Endodermal cell (in vitro differentiated cells): Measurements from ENCODE around the gene WWC2. TPM values are rescaled to one million over a fixed set of nuclear protein-coding genes. Genes with fewer than 3 reads are reported as not detected.
A peak's percentile ranks its signal among the peaks of the same experiment; 100 is the strongest.

Source experiments
- DNase-seq: peaks from one replicate; pipeline ENCODE4 v3.0.0-alpha.2; 2017
- H3K27ac ChIP-seq: 2 replicates; pipeline ENCODE4 v1.5.1; 2013; ENCODE audit warnings: mild to moderate bottlenecking, low read depth, low read length, moderate library complexity
- H3K27me3 ChIP-seq: 2 replicates; pipeline ENCODE4 v1.6.1; 2013; ENCODE audit warnings: mild to moderate bottlenecking, low read length, moderate library complexity; ENCODE audit not compliant: insufficient read depth, control insufficient read depth, poor library complexity, severe bottlenecking
- H3K36me3 ChIP-seq: 2 replicates; pipeline ENCODE4 v1.7.0; 2013; ENCODE audit warnings: mild to moderate bottlenecking, low read length, moderate library complexity; ENCODE audit not compliant: control insufficient read depth, insufficient read depth
- H3K4me1 ChIP-seq: one replicate; pipeline ENCODE4 v1.7.0; 2013; ENCODE audit warnings: low read length; ENCODE audit not compliant: control insufficient read depth, insufficient read depth
- H3K4me3 ChIP-seq: 2 replicates; pipeline ENCODE4 v1.5.1; 2013; ENCODE audit warnings: mild to moderate bottlenecking, low read length, moderate library complexity
- H3K9ac ChIP-seq: 2 replicates; pipeline ENCODE4 v1.6.1; 2013; ENCODE audit warnings: mild to moderate bottlenecking, low read length, moderate library complexity; ENCODE audit not compliant: poor library complexity, severe bottlenecking; ENCODE audit errors: extremely low read depth
- H3K9me3 ChIP-seq: 2 replicates; pipeline ENCODE4 v1.6.1; 2013; ENCODE audit warnings: mild to moderate bottlenecking, low read length, moderate library complexity; ENCODE audit not compliant: control insufficient read depth
- H3K27ac Mint-ChIP-seq: 2 replicates; pipeline ENCODE4 v1.8.0; 2020; ENCODE audit warnings: mixed read lengths
- H3K27me3 Mint-ChIP-seq: 2 replicates; pipeline ENCODE4 v1.8.0; 2021; ENCODE audit warnings: mild to moderate bottlenecking, mixed read lengths; ENCODE audit not compliant: insufficient read depth
- H3K36me3 Mint-ChIP-seq: 2 replicates; pipeline ENCODE4 v1.8.0; 2020; ENCODE audit warnings: low read depth, mixed read lengths
- H3K4me1 Mint-ChIP-seq: 2 replicates; pipeline ENCODE4 v1.8.0; 2020; ENCODE audit warnings: mixed read lengths
- H3K4me3 Mint-ChIP-seq: 2 replicates; pipeline ENCODE4 v1.8.0; 2020; ENCODE audit warnings: mild to moderate bottlenecking, moderate library complexity, mixed read lengths
- H3K9me3 Mint-ChIP-seq: 2 replicates; pipeline ENCODE4 v1.8.0; 2020; ENCODE audit warnings: mild to moderate bottlenecking, mixed read lengths
- CTCF ChIP-seq: fragments of 200-600 bp; sonication (generic); conservative IDR thresholded peaks from 2 replicates; pipeline ENCODE4 v1.5.0; 2021; ENCODE audit warnings: antibody characterized with exemption, mild to moderate bottlenecking
- WGBS, 2 experiments: methylation state at CpG; one replicate each; pipeline versions ENCODE4 v1.1.5 to v1.1.7; 2013; ENCODE audit warnings: missing lambda C conversion rate in 2 of 2, mixed read lengths in 1 of 2; ENCODE audit not compliant: insufficient coverage in 1 of 2, insufficient read length in 1 of 2; 5-methylcytosine and 5-hydroxymethylcytosine counted together
- total RNA-seq, 2 donors: library from RNA; stranded (reverse); fragmentation: NEBNext Ultra II Directional in 1 of 2; extraction: Animal tissue kit (Norgen Biotek cat#: 25700) in 1 of 2; gene quantifications; 2 replicates in 1 of 2; 3 replicates in 1 of 2; pipeline ENCODE4 v1.2.1, GENCODE V29; 2021

Gene WWC2
- total RNA-seq, 2 donors from 2014 or later: 98.2 to 108 TPM

DNA sequence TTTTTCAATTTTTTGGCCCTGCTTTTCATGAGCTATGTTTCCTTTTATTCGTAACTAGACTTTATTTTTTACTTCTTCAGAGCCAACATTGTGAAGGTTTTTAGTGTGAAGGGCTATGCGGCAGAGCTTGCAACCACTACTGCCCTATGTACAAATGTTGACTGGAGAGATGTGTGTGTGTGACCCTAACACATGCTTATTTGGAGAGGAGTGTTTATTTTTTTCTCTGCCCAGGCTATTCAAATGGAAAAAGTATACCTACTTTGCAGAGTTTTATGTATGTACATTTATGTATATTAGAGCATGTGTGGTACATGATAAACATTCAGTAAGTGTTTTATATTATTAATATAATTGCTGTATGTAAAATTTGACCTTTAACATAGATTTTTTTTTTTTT is 86.5 kb downstream of the WWC2 start:
- Histone ChIP-seq H3K9ac (no peak overlapping the region), H3K36me3 (peaks cover 16% of the 10 kb centered on the region), H3K4me3 (no peak overlapping the region), H3K27ac (no peak overlapping the region), H3K4me1 (peaks cover 23% of the 10 kb centered on the region), H3K9me3 (peaks cover 8% of the 10 kb centered on the region), H3K27me3 (no peaks in the 10 kb centered on the region)
- Mint-ChIP-seq H3K4me3 (no peak overlapping the region), H3K36me3 (peaks cover 13% of the 10 kb centered on the region), H3K9me3 (peaks cover 1% of the 10 kb centered on the region), H3K27ac (peak overlapping the region; percentile 83), H3K27me3 (no peaks in the 10 kb centered on the region), H3K4me1 (peaks cover 58% of the 10 kb centered on the region)
- TF ChIP-seq CTCF: no peak
- DNase-seq: no peak
- WGBS, 2 experiments: 88 to 100% methylated on average over 1 to 2 of the region's 2 CpGs

DNA sequence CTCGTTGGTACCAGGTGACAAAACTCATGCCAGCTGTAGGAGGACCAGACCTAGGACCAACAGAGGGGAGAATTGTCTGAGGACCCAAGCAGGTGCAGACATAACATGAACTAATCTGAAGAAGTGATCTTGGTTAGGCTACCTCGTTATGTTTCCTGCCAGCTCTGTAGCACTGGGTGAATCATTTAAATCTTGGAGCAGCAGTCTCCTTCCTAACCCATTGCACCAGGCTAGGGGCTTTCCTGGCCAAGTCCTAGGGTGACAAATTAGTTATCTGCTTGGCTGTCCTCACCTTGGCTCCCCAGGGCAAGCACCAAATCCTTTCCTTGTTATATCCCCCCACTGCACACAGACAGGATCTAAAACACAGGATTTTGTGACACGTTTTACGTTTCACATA is 87.8 kb downstream of the WWC2 start:
- Mint-ChIP-seq H3K27ac (peak overlapping the region; percentile 24), H3K4me1 (peaks cover 54% of the 10 kb centered on the region), H3K36me3 (peaks cover 13% of the 10 kb centered on the region), H3K27me3 (no peaks in the 10 kb centered on the region), H3K9me3 (peaks cover 1% of the 10 kb centered on the region), H3K4me3 (no peak overlapping the region)
- no peak for TF ChIP-seq CTCF
- DNase-seq: no peak
- Histone ChIP-seq H3K9ac (no peak overlapping the region), H3K36me3 (peaks cover 16% of the 10 kb centered on the region), H3K27ac (no peak overlapping the region), H3K27me3 (no peaks in the 10 kb centered on the region), H3K9me3 (peaks cover 8% of the 10 kb centered on the region), H3K4me1 (peaks cover 16% of the 10 kb centered on the region), H3K4me3 (no peak overlapping the region)
- WGBS, 2 experiments: 89 to 94% methylated on average over 2 to 4 of the region's 4 CpGs

DNA sequence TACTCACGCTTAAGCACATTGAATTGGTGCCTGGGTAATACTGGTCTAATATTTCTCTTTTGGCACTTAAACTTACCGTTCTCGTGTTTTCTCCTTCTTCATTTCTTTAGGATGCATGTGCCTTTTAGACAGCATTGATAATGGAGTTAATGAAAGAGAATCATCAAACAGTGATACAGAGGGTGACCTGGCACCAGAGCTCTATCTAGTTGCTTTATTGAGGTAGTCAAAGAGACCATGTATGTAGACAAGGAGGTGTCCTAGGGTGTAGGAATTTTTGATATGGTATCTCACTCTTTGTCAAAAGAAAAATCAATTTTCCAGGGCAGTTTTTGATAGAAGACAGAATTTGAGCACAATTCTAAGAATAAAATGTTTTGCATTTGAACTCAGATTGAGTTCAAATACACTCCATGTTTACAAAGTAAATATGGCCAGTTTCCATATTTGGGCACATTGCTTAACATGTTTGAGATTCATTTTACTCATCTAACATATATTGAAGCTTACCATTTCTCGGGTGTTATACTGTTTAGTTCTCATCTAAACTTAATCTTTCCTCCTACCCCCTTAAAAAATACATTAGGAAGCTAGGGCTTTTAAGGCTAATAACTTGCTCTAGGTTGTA is 92.0 kb downstream of the WWC2 start:
- Mint-ChIP-seq H3K4me1 (peaks cover 50% of the 10 kb centered on the region), H3K27me3 (no peaks in the 10 kb centered on the region), H3K36me3 (peaks cover 11% of the 10 kb centered on the region), H3K9me3 (no peaks in the 10 kb centered on the region), H3K4me3 (no peak overlapping the region), H3K27ac (peak overlapping the region; percentile 14)
- Histone ChIP-seq H3K27ac (no peak overlapping the region), H3K9ac (no peak overlapping the region), H3K4me1 (peaks cover 9% of the 10 kb centered on the region), H3K36me3 (peaks cover 24% of the 10 kb centered on the region), H3K27me3 (no peaks in the 10 kb centered on the region), H3K9me3 (no peaks in the 10 kb centered on the region), H3K4me3 (no peak overlapping the region)
- WGBS, 2 experiments: 96 to 100% methylated on average over 3 to 4 of the region's 4 CpGs
- no peak for DNase-seq
- no peak for TF ChIP-seq CTCF
